GM18517 (cell line): ENCODE results near the gene RND1.

Experiments used
- ATAC-seq: cut with Tn5 transposase; IDR thresholded peaks from one replicate; pipeline ENCODE4 v1.9.1; 2021; ENCODE audit warnings: mild to moderate bottlenecking, moderate library complexity; ENCODE audit not compliant: unreplicated experiment

RND1 gene

GRCh38 chr12:48813465-48814261 lies 52.0 kb downstream of the RND1 start:
- ATAC-seq, result no peak

GRCh38 chr12:48812389-48812788 lies 53.3 kb downstream of the RND1 start:
- no peak for ATAC-seq

GRCh38 chr12:48811437-48812090 lies 54.1 kb downstream of the RND1 start:
- ATAC-seq, result no peak

- no peak for ATAC-seq
Observed at GRCh38 chr12:48810903-48811431, 54.7 kb downstream of the RND1 start.

- ATAC-seq, result no peak
Observed at GRCh38 chr12:48807981-48808380, 57.7 kb downstream of the RND1 start.
